MM.1S (cell line): ENCODE measurements around the gene MTMR2.

Source experiments
- EZH2 ChIP-seq: fragments of 300-600 bp; sonication (generic); optimal IDR thresholded peaks from 2 replicates; pipeline ENCODE3; 2017; ENCODE audit warnings: low read depth, mild to moderate bottlenecking, antibody characterized with exemption, low read length, mixed read lengths
- EZH2phosphoT487 ChIP-seq: fragments of 300-600 bp; sonication (generic); IDR thresholded peaks from 2 replicates; pipeline ENCODE4 v1.6.1; 2018; ENCODE audit warnings: antibody characterized with exemption, low read length
- TF ChIP-seq, protein P1 (sequence below): fragments of 300-600 bp; sonication (generic); IDR thresholded peaks from 2 replicates; pipeline ENCODE4 v1.5.1; 2016; ENCODE audit warnings: antibody characterized with exemption, low read length, mixed read lengths

DNA sequence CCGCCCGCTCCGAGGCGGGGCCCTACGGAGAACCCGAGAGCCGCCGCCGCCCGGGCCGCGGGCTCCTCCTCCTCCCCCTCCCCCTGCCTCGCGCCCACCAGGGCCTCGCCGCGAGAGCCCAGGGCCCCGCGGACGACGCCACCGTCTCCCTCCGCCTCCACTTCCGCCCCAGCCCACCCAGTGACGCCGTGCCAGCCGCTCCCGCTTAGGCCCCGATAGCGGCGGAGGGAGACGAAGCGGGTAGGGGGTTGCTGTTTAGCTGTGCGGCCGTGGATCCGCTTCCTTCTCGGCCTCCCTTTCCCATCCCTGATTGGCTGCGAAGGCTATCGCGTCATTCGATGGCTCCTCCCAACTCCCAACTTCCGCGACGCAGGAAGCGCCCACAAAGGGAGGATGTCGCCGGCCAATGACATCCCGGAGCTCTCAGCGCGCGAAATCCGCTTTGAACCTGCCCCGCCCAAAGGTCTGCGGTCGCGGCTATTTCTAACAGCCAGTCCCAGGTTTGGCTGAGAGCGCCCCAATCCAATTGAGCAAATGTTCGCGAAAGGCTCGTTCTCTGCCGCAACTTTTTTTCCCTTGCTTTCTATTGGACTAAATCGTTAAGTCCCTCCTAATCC, 134.3 kb downstream of the MTMR2 start, which contains the start of gene FAM76B:
- TF ChIP-seq, protein P1, sequence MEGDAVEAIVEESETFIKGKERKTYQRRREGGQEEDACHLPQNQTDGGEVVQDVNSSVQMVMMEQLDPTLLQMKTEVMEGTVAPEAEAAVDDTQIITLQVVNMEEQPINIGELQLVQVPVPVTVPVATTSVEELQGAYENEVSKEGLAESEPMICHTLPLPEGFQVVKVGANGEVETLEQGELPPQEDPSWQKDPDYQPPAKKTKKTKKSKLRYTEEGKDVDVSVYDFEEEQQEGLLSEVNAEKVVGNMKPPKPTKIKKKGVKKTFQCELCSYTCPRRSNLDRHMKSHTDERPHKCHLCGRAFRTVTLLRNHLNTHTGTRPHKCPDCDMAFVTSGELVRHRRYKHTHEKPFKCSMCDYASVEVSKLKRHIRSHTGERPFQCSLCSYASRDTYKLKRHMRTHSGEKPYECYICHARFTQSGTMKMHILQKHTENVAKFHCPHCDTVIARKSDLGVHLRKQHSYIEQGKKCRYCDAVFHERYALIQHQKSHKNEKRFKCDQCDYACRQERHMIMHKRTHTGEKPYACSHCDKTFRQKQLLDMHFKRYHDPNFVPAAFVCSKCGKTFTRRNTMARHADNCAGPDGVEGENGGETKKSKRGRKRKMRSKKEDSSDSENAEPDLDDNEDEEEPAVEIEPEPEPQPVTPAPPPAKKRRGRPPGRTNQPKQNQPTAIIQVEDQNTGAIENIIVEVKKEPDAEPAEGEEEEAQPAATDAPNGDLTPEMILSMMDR = no peak
- TF ChIP-seq EZH2phosphoT487 = no peak
- TF ChIP-seq EZH2 = no peak
